Astrocyte (in vitro differentiated cells and primary cell): Measurements from ENCODE around the gene SH3D21. TPM values are rescaled to one million over a fixed set of nuclear protein-coding genes. Genes with fewer than 3 reads are reported as not detected.

ENCODE experiments used
- DNase-seq: peaks from one replicate; pipeline ENCODE4 v3.0.0-alpha.2; 2010; ENCODE audit warnings: low read depth
- FAIRE-seq: peaks from 2 replicates; lab custom pipeline; 2011; peaks lifted over from hg19 to GRCh38; lab: Jason Lieb, UNC
- H2AFZ ChIP-seq: 2 replicates; pipeline ENCODE4 v1.6.0; 2012; ENCODE audit warnings: low read depth, low read length, inconsistent platforms
- H3K27ac ChIP-seq: 2 replicates; pipeline ENCODE4 v1.5.1; 2011; ENCODE audit warnings: low read depth, low read length, inconsistent platforms
- H3K27me3 ChIP-seq: 2 replicates; pipeline ENCODE4 v1.6.0; 2011; ENCODE audit warnings: low read length, inconsistent platforms; ENCODE audit not compliant: insufficient read depth
- H3K36me3 ChIP-seq: 2 replicates; pipeline ENCODE4 v1.5.1; 2011; ENCODE audit warnings: low read length, inconsistent platforms; ENCODE audit not compliant: insufficient read depth
- H3K4me1 ChIP-seq: 2 replicates; pipeline ENCODE4 v1.5.1; 2011; ENCODE audit warnings: low read length, inconsistent platforms; ENCODE audit not compliant: insufficient read depth
- H3K4me2 ChIP-seq: 2 replicates; pipeline ENCODE4 v1.6.0; 2012; ENCODE audit warnings: low read length, inconsistent platforms
- H3K4me3 ChIP-seq: 2 replicates; pipeline ENCODE4 v1.5.1; 2011; ENCODE audit warnings: low read depth, mild to moderate bottlenecking, low read length, inconsistent platforms; ENCODE audit not compliant: insufficient read depth
- H3K79me2 ChIP-seq: 2 replicates; pipeline ENCODE4 v1.6.0; 2012; ENCODE audit warnings: mild to moderate bottlenecking, low read length, inconsistent platforms; ENCODE audit not compliant: insufficient read depth
- H3K9ac ChIP-seq: 2 replicates; pipeline ENCODE4 v1.6.0; 2012; ENCODE audit warnings: mild to moderate bottlenecking, low read length, inconsistent platforms
- H3K9me3 ChIP-seq: 2 replicates; pipeline ENCODE4 v1.5.1; 2012; ENCODE audit warnings: low read depth, mild to moderate bottlenecking, low read length, inconsistent platforms; ENCODE audit not compliant: insufficient read depth
- H4K20me1 ChIP-seq: 2 replicates; pipeline ENCODE4 v1.6.0; 2012; ENCODE audit warnings: low read length, inconsistent platforms; ENCODE audit not compliant: insufficient read depth
- H3K27ac Mint-ChIP-seq: one replicate; pipeline ENCODE4 v1.8.0; 2021; ENCODE audit warnings: mild to moderate bottlenecking, mixed read lengths; ENCODE audit not compliant: unreplicated experiment
- H3K27me3 Mint-ChIP-seq: one replicate; pipeline ENCODE4 v1.8.0; 2021; ENCODE audit warnings: low read depth, mixed read lengths; ENCODE audit not compliant: unreplicated experiment
- H3K36me3 Mint-ChIP-seq: one replicate; pipeline ENCODE4 v1.8.0; 2021; ENCODE audit warnings: low read depth, mixed read lengths; ENCODE audit not compliant: unreplicated experiment
- H3K4me1 Mint-ChIP-seq: one replicate; pipeline ENCODE4 v1.8.0; 2021; ENCODE audit warnings: low read depth, mixed read lengths; ENCODE audit not compliant: unreplicated experiment
- H3K4me3 Mint-ChIP-seq: one replicate; pipeline ENCODE4 v1.8.0; 2021; ENCODE audit warnings: mild to moderate bottlenecking, moderate library complexity, mixed read lengths; ENCODE audit not compliant: unreplicated experiment
- H3K9me3 Mint-ChIP-seq: one replicate; pipeline ENCODE4 v1.8.0; 2021; ENCODE audit warnings: mild to moderate bottlenecking, mixed read lengths; ENCODE audit not compliant: unreplicated experiment
- CTCF ChIP-seq: IDR thresholded peaks from 2 replicates; pipeline ENCODE4 v1.5.1; 2011; ENCODE audit warnings: low read depth, mild to moderate bottlenecking, inconsistent platforms, low read length, moderate library complexity; ENCODE audit not compliant: insufficient read depth
- EZH2 ChIP-seq: IDR thresholded peaks from 2 replicates; pipeline ENCODE4 v1.6.1; 2012; ENCODE audit warnings: mild to moderate bottlenecking, low read length, inconsistent platforms; ENCODE audit not compliant: insufficient read depth
- total RNA-seq: library from RNA; stranded (reverse); gene quantifications from 2 replicates; pipeline ENCODE4 v1.2.1, GENCODE V29; 2021

Gene SH3D21
- total RNA-seq, 1 donor from 2014 or later: 13.6 TPM

- H3K27ac ChIP-seq: peak within 1 kb of the TSS; percentile 81
- peak; percentile 75 for DNase-seq
Observed at GRCh38 chr1:36323636-36324352, 17.6 kb downstream of the SH3D21 start, which contains the start of gene EVA1B. Gene EVA1B (minus strand): TSS chr1:36323645. CDS start chr1:36323037, 608 bp downstream.

GRCh38 chr1:36324353-36324703 lies 18.2 kb downstream of the SH3D21 start:
- no peaks in the 10 kb centered on the region for H3K9me3 Mint-ChIP-seq
- TF ChIP-seq EZH2 (no peak), CTCF (no peak)
- H4K20me1 ChIP-seq: peaks cover 12% of the 10 kb centered on the region
- no peaks in the 10 kb centered on the region for H3K27me3 Mint-ChIP-seq
- no peak overlapping the region for H2AFZ ChIP-seq
- H3K36me3 Mint-ChIP-seq: peaks cover 16% of the 10 kb centered on the region
- H3K79me2 ChIP-seq: peaks cover 23% of the 10 kb centered on the region
- no peaks in the 10 kb centered on the region for H3K36me3 ChIP-seq
- DNase-seq (no peak), FAIRE-seq (no peak)
- H3K4me1 Mint-ChIP-seq: peaks cover 29% of the 10 kb centered on the region
- H3K9me3 ChIP-seq: no peaks in the 10 kb centered on the region
- H3K4me1 ChIP-seq: peaks cover 46% of the 10 kb centered on the region
- peak overlapping the region; percentile 65 for H3K9ac ChIP-seq
- no peaks in the 10 kb centered on the region for H3K27me3 ChIP-seq
- H3K4me2 ChIP-seq: peak overlapping the region; percentile 80
- no peak overlapping the region for H3K27ac Mint-ChIP-seq
- H3K27ac ChIP-seq: peak overlapping the region; percentile 52
- no peak overlapping the region for H3K4me3 ChIP-seq
- H3K4me3 Mint-ChIP-seq: peak overlapping the region; percentile 45

More at GRCh38 chr1:36323636-36324352, 17.6 kb downstream of the SH3D21 start, which contains the start of gene EVA1B:
- Histone ChIP-seq H2AFZ (no peak within 1 kb of the TSS), H4K20me1 (peaks cover 12% of the 10 kb centered on the region), H3K4me1 (peaks cover 46% of the 10 kb centered on the region), H3K27me3 (no peaks in the 10 kb centered on the region), H3K4me3 (peak within 1 kb of the TSS; percentile 73), H3K9me3 (no peaks in the 10 kb centered on the region), H3K9ac (peak within 1 kb of the TSS; percentile 87), H3K36me3 (no peaks in the 10 kb centered on the region), H3K79me2 (peaks cover 23% of the 10 kb centered on the region), H3K4me2 (peak within 1 kb of the TSS; percentile 95)
- TF ChIP-seq CTCF (no peak), EZH2 (no peak)
- Mint-ChIP-seq H3K36me3 (peaks cover 15% of the 10 kb centered on the region), H3K9me3 (no peaks in the 10 kb centered on the region), H3K4me1 (peaks cover 29% of the 10 kb centered on the region), H3K27me3 (no peaks in the 10 kb centered on the region), H3K4me3 (peak within 1 kb of the TSS; percentile 81), H3K27ac (peak within 1 kb of the TSS; percentile 87)
- FAIRE-seq: no peak

GRCh38 chr1:36326499-36326898 lies 20.3 kb downstream of the SH3D21 start:
- no peaks in the 10 kb centered on the region for H3K9me3 Mint-ChIP-seq
- H3K36me3 Mint-ChIP-seq: peaks cover 25% of the 10 kb centered on the region
- Histone ChIP-seq H3K36me3 (no peaks in the 10 kb centered on the region), H3K4me1 (peaks cover 37% of the 10 kb centered on the region), H3K79me2 (peaks cover 18% of the 10 kb centered on the region), H3K9ac (no peak overlapping the region), H3K27ac (no peak overlapping the region), H4K20me1 (peaks cover 10% of the 10 kb centered on the region), H2AFZ (no peak overlapping the region), H3K4me2 (no peak overlapping the region), H3K9me3 (no peaks in the 10 kb centered on the region), H3K4me3 (no peak overlapping the region), H3K27me3 (no peaks in the 10 kb centered on the region)
- TF ChIP-seq EZH2: no peak
- no peak for TF ChIP-seq CTCF
- H3K27ac Mint-ChIP-seq: no peak overlapping the region
- no peak overlapping the region for H3K4me3 Mint-ChIP-seq
- H3K4me1 Mint-ChIP-seq: peaks cover 25% of the 10 kb centered on the region
- no peaks in the 10 kb centered on the region for H3K27me3 Mint-ChIP-seq
- DNase-seq (no peak), FAIRE-seq (no peak)
